ENCODE measurements around the gene ANKRD6. TPM values are rescaled to one million over a fixed set of nuclear protein-coding genes. Genes with fewer than 3 reads are reported as not detected.
A peak's percentile ranks its signal among the peaks of the same experiment; 100 is the strongest.

Gene ANKRD6
- total RNA-seq, 1 donor from 2014 or later = 6.2 TPM

GRCh38 chr6:89404512-89404911, 28.4 kb upstream of the ANKRD6 start:
- DNase-seq (ENCODE audit: low read depth) = no peak
- TF ChIP-seq CTCF (conservative IDR thresholded peaks at IDR 0.05; ENCODE audit: low read depth, low read length) = no peak
- no peak overlapping the region for H3K4me3 ChIP-seq (ENCODE audit: low read depth, low read length)

GRCh38 chr6:89406141-89406540, 26.8 kb upstream of the ANKRD6 start:
- no peak for TF ChIP-seq CTCF (conservative IDR thresholded peaks at IDR 0.05; ENCODE audit: low read depth, low read length)

GRCh38 chr6:89409461-89410035, 23.4 kb upstream of the ANKRD6 start:
- peak overlapping the region; percentile 1 for H3K4me3 ChIP-seq (ENCODE audit: low read depth, low read length)
- no peak for TF ChIP-seq CTCF (conservative IDR thresholded peaks at IDR 0.05; ENCODE audit: low read depth, low read length)
- DNase-seq (ENCODE audit: low read depth) = no peak

More at GRCh38 chr6:89406141-89406540, 26.8 kb upstream of the ANKRD6 start:
- DNase-seq (ENCODE audit: low read depth) = no peak
- no peak overlapping the region for H3K4me3 ChIP-seq (ENCODE audit: low read depth, low read length)

- DNase-seq (ENCODE audit: low read depth) = no peak
- H3K4me3 ChIP-seq (ENCODE audit: low read depth, low read length) = peak overlapping the region; percentile 72
- no peak for TF ChIP-seq CTCF (conservative IDR thresholded peaks at IDR 0.05; ENCODE audit: low read depth, low read length)
Observed at GRCh38 chr6:89410231-89410761, 22.7 kb upstream of the ANKRD6 start.

DNA sequence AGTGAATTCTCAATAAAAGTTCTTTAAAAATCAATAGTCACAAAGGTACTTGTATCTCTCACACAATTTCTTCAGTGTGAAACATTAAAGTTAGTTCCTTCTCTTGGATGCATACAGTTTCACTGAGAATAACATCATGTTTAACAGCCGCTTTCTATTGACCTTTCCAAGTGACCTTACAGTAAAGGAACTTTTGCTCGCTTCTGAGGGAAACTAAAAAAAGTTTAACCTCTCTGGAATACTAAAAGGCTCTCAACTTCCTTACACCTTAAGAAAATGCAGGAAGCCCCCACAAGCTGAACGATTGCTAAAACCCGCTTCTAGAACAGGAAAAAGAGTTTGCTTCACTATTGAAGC, 22.2 kb upstream of the ANKRD6 start:
- H3K4me3 ChIP-seq (ENCODE audit: low read depth, low read length) = peak overlapping the region; percentile 72
- DNase-seq (ENCODE audit: low read depth) = no peak
- no peak for TF ChIP-seq CTCF (conservative IDR thresholded peaks at IDR 0.05; ENCODE audit: low read depth, low read length)

GRCh38 chr6:89411145-89412070, 21.5 kb upstream of the ANKRD6 start:
- no peak for TF ChIP-seq CTCF (conservative IDR thresholded peaks at IDR 0.05; ENCODE audit: low read depth, low read length)
- H3K4me3 ChIP-seq (ENCODE audit: low read depth, low read length) = peak overlapping the region; percentile 72
- DNase-seq (ENCODE audit: low read depth) = no peak

All from epithelial cell of proximal tubule (primary cell).